ENCODE measurements around the gene PHPT1. TPM values are rescaled to one million over a fixed set of nuclear protein-coding genes. Genes with fewer than 3 reads are reported as not detected.

PHPT1 gene
- total RNA-seq, 2 donors from 2014 or later, result 37.5 to 92.1 TPM

- H3K36me3 ChIP-seq, result no peaks in the 10 kb centered on the region
- no peak overlapping the region for H3K4me3 ChIP-seq
- no peaks in the 10 kb centered on the region for H3K27me3 ChIP-seq (replicated peaks; ENCODE audit: insufficient read depth)
- DNase-seq (ENCODE audit: low spot score), result no peak
- TF ChIP-seq CTCF (IDR thresholded peaks at IDR 0.05), result no peak
- peaks cover 3 to 14% of the 10 kb centered on the region in 2 donors for H3K4me1 ChIP-seq (ENCODE audit: control insufficient read depth in 1 of 2, low read depth in 2 of 2)
- no peak overlapping the region for H3K27ac ChIP-seq
- ATAC-seq (ENCODE audit: insufficient number of reproducible peaks, low FRiP score, low read depth), result no peak
- no peaks in the 10 kb centered on the region for H3K9me3 ChIP-seq
Observed at GRCh38 chr9:136888454-136888853, 39.2 kb downstream of the PHPT1 start.

- TF ChIP-seq CTCF (IDR thresholded peaks at IDR 0.05), result no peak
- Histone ChIP-seq H3K27me3 (replicated peaks; ENCODE audit: insufficient read depth) (no peaks in the 10 kb centered on the region), H3K4me3 (no peak overlapping the region), H3K36me3 (no peaks in the 10 kb centered on the region), H3K27ac (no peak overlapping the region), H3K9me3 (no peaks in the 10 kb centered on the region), H3K4me1 (ENCODE audit: control insufficient read depth in 1 of 2, low read depth in 2 of 2) (peaks cover 3 to 14% of the 10 kb centered on the region in 2 donors)
- ATAC-seq (ENCODE audit: insufficient number of reproducible peaks, low FRiP score, low read depth) (no peak), DNase-seq (ENCODE audit: low spot score) (no peak)
Observed at GRCh38 chr9:136889858-136890257, 40.6 kb downstream of the PHPT1 start.

- Histone ChIP-seq H3K4me1 (ENCODE audit: control insufficient read depth in 1 of 2, low read depth in 2 of 2) (peaks cover 3 to 10% of the 10 kb centered on the region in 2 donors), H3K36me3 (peaks cover 3% of the 10 kb centered on the region), H3K4me3 (no peak overlapping the region), H3K9me3 (no peaks in the 10 kb centered on the region), H3K27ac (no peak overlapping the region), H3K27me3 (replicated peaks; ENCODE audit: insufficient read depth) (no peaks in the 10 kb centered on the region)
- DNase-seq (ENCODE audit: low spot score) (no peak), ATAC-seq (ENCODE audit: insufficient number of reproducible peaks, low FRiP score, low read depth) (no peak)
- TF ChIP-seq CTCF (IDR thresholded peaks at IDR 0.05), result no peak
Observed at GRCh38 chr9:136890661-136891060, 41.5 kb downstream of the PHPT1 start.

- Histone ChIP-seq H3K4me3 (no peak overlapping the region), H3K27me3 (replicated peaks; ENCODE audit: insufficient read depth) (no peaks in the 10 kb centered on the region), H3K27ac (no peak overlapping the region), H3K9me3 (no peaks in the 10 kb centered on the region), H3K36me3 (peaks cover 3% of the 10 kb centered on the region), H3K4me1 (ENCODE audit: control insufficient read depth in 1 of 2, low read depth in 2 of 2) (peaks cover 0 to 10% of the 10 kb centered on the region in 2 donors)
- no peak for ATAC-seq (ENCODE audit: insufficient number of reproducible peaks, low FRiP score, low read depth)
- TF ChIP-seq CTCF (IDR thresholded peaks at IDR 0.05), result no peak
- no peak for DNase-seq (ENCODE audit: low spot score)
Observed at GRCh38 chr9:136896027-136896426, 46.8 kb downstream of the PHPT1 start.

DNA sequence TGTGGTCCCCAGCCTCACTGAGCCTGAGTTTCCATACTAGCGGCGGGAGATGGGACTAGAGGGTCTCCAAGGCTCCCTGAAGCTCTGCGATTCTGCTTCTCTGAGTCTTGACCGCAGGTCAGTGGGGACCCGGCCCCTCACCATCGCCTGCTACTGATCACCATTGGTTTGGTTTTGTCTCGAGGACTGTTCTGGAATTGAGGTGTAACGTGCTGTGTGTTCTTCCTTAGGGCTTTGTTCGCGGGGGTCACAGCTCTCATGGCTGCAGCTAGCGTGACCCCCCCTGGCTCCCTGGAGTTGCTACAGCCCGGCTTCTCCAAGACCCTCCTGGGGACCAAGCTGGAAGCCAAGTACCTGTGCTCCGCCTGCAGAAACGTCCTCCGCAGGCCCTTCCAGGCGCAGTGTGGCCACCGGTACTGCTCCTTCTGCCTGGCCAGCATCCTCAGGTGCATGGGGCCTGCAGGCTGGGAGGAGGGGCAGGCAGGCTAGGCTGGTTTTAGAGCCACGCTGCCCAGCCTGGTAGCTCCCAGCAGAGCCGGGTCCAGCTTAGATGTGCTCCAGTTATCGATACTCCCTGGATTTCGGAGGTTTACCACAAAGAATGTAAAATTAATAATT lies 49.4 kb downstream of the PHPT1 start:
- TF ChIP-seq CTCF (IDR thresholded peaks at IDR 0.05), result no peak
- ATAC-seq (ENCODE audit: insufficient number of reproducible peaks, low FRiP score, low read depth), result no peak

More for the DNA sequence above, 49.4 kb downstream of the PHPT1 start:
- Histone ChIP-seq H3K4me1 (ENCODE audit: control insufficient read depth in 1 of 2, low read depth in 2 of 2) (peaks cover 18 to 36% of the 10 kb centered on the region in 2 donors), H3K9me3 (no peaks in the 10 kb centered on the region), H3K4me3 (no peak overlapping the region), H3K36me3 (peaks cover 3% of the 10 kb centered on the region), H3K27ac (no peak overlapping the region), H3K27me3 (replicated peaks; ENCODE audit: insufficient read depth) (no peaks in the 10 kb centered on the region)
- no peak for DNase-seq (ENCODE audit: low spot score)

Data from thoracic aorta (tissue), 2 donors.